Left ventricle myocardium inferior (tissue), 1 donor: ENCODE results near the gene MCRIP1. TPM values are rescaled to one million over a fixed set of nuclear protein-coding genes. Genes with fewer than 3 reads are reported as not detected.

Experiments used
- DNase-seq: peaks from one replicate; pipeline ENCODE4 v3.0.0-alpha.2; 2020
- H3K27ac ChIP-seq: fragments of 200-600 bp; replicated peaks from 2 replicates; pipeline ENCODE4 v1.8.0; 2021
- H3K27me3 ChIP-seq: fragments of 200-600 bp; 2 replicates; pipeline ENCODE4 v1.8.0; 2021; ENCODE audit warnings: low read depth
- H3K36me3 ChIP-seq: fragments of 200-600 bp; 2 replicates; pipeline ENCODE4 v1.8.0; 2021
- H3K4me1 ChIP-seq: fragments of 200-600 bp; 2 replicates; pipeline ENCODE4 v1.8.0; 2021
- H3K4me3 ChIP-seq: fragments of 200-600 bp; 2 replicates; pipeline ENCODE4 v1.8.0; 2021; ENCODE audit warnings: mild to moderate bottlenecking, moderate library complexity
- H3K9me3 ChIP-seq: fragments of 200-600 bp; replicated peaks from 2 replicates; pipeline ENCODE4 v1.8.0; 2021
- CTCF ChIP-seq: fragments of 200-600 bp; IDR thresholded peaks from 2 replicates; pipeline ENCODE4 v1.8.0; 2021; ENCODE audit warnings: antibody characterized with exemption, mild to moderate bottlenecking, borderline replicate concordance
- intact Hi-C: fragments of 100-400 bp; cut with micrococcal nuclease; formaldehyde crosslinking; loops from one replicate; pipeline ENCODE4 v1.11.0; 2022
- total RNA-seq: library from RNA; stranded (reverse); fragmentation: NEBNext Ultra II Directional; extraction: Animal tissue kit (Norgen Biotek cat#: 25700); gene quantifications from one replicate; pipeline ENCODE4 v1.2.1, GENCODE V29; 2021
- donor health status: DM: no; HTN: yes; CAD: no; lungs with severe emphysema.

The MCRIP1 gene
- total RNA-seq, 1 donor from 2014 or later, result 110 TPM

DNA sequence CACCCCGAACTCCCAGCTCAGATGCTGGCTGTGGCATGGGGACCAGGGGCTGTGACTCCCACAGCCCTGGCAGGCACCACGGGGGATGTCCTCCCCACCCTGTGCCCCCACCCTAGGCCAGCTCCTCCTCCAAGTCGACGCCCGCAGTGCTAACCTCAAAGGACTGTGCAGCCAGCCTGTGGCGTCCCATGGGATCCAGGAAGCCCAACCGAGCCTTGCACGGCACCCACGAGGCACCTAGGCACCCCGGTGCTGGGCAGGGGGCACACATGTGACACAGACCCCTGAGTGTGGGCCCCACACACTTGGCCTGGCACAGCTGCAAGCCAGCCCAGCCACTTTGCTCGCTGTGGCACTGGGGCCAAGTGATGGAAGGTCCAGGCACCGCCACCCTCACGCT, 25.3 kb downstream of the MCRIP1 start:
- no peak overlapping the region for H3K27ac ChIP-seq
- peaks cover 17% of the 10 kb centered on the region for H3K4me1 ChIP-seq
- no peak overlapping the region for H3K4me3 ChIP-seq
- TF ChIP-seq CTCF, result no peak
- no peaks in the 10 kb centered on the region for H3K9me3 ChIP-seq
- no peak for DNase-seq
- peaks cover 95% of the 10 kb centered on the region for H3K27me3 ChIP-seq
- intact Hi-C loops, result no loop called here
- H3K36me3 ChIP-seq, result no peaks in the 10 kb centered on the region

- Histone ChIP-seq H3K27ac (no peak overlapping the region), H3K4me1 (peaks cover 17% of the 10 kb centered on the region), H3K4me3 (no peak overlapping the region), H3K36me3 (no peaks in the 10 kb centered on the region), H3K9me3 (no peaks in the 10 kb centered on the region), H3K27me3 (peaks cover 95% of the 10 kb centered on the region)
- TF ChIP-seq CTCF, result no peak
- no peak for DNase-seq
- intact Hi-C loops, result no loop called here
Observed at GRCh38 chr17:81807210-81807719, 25.8 kb downstream of the MCRIP1 start.

DNA sequence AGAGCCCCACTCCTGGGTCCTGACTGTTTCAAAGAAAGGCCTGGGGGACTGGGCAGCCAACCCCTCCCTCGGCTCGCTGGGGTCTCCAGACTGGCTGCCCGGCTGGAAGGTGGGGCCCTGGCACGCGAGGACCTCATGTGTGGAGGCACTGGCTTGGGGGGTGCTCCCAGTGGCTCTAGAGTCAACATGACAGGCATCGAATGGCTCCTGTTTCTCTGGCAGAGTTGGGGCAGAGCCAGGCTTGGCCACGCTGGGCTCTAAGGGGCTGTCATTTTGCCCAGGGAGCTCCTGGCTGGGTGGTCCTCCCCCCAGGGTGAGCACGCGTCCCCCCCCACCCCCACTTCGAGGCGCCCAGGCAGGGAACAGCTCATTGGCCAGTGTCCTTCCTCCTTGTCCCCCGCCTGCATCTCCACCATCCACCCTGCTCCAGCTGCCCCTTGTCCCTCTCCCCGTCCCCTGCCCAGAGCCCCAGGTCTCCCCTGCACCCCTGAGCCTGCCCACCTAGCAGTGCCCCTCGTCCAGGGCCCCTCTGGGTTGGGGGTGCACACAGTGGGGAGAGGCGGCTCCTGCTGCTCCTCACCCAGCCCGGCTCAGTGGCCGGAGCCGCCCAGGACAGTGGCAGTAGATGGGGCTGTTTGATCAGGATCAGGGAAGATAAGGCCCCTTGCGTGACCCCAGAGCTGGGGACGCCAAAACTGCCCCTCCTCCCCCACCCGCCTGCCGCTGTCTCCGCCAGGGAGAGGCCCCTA, 26.5 kb downstream of the MCRIP1 start:
- H3K4me3 ChIP-seq, result no peak overlapping the region
- no peak for DNase-seq
- no peak overlapping the region for H3K27ac ChIP-seq
- no peak for TF ChIP-seq CTCF
- no peaks in the 10 kb centered on the region for H3K9me3 ChIP-seq
- intact Hi-C loops, result no loop called here
- H3K27me3 ChIP-seq, result peaks cover 95% of the 10 kb centered on the region
- H3K36me3 ChIP-seq, result no peaks in the 10 kb centered on the region
- H3K4me1 ChIP-seq, result peaks cover 17% of the 10 kb centered on the region

DNA sequence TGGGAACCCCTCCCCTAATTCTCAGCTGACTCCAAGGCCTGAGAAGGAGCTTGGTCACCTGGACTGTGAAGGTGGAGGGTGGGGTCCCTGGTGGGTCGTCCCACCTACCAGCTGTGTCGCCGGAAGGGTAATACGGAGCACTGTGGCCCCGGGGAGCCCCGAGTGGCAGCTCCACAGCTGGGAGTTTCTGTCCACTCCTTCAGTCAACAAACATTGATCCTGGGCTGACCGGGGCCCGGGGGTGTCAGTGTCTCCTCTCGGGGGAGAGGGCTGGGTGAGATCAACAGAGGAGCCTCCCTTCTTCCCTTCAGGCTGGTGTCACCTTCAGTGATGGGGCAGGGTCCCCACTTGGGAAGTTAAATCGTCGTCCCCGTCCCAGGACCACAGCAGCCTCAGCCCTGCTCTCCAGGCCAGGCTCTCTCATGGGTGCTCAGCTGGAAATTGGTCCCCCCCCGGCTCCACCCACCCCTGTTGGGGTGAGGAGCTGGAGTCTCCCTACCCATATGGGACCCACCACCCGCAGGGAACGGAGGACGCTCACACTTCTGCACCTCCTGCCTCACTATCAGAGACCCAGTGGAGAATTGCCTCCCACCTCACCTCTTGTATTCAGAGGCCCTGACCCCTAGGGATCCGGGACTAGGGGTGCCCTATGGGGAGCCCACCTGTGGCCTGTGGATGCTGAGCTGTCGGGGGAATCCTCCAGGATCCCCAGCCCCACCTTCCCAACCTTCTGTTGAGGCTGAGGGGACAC, 27.2 kb downstream of the MCRIP1 start:
- H3K27me3 ChIP-seq, result peaks cover 95% of the 10 kb centered on the region
- intact Hi-C loops, result no loop called here
- H3K4me3 ChIP-seq, result no peak overlapping the region
- no peak for TF ChIP-seq CTCF
- no peak overlapping the region for H3K27ac ChIP-seq
- DNase-seq, result no peak
- peaks cover 17% of the 10 kb centered on the region for H3K4me1 ChIP-seq
- no peaks in the 10 kb centered on the region for H3K9me3 ChIP-seq
- no peaks in the 10 kb centered on the region for H3K36me3 ChIP-seq

DNA sequence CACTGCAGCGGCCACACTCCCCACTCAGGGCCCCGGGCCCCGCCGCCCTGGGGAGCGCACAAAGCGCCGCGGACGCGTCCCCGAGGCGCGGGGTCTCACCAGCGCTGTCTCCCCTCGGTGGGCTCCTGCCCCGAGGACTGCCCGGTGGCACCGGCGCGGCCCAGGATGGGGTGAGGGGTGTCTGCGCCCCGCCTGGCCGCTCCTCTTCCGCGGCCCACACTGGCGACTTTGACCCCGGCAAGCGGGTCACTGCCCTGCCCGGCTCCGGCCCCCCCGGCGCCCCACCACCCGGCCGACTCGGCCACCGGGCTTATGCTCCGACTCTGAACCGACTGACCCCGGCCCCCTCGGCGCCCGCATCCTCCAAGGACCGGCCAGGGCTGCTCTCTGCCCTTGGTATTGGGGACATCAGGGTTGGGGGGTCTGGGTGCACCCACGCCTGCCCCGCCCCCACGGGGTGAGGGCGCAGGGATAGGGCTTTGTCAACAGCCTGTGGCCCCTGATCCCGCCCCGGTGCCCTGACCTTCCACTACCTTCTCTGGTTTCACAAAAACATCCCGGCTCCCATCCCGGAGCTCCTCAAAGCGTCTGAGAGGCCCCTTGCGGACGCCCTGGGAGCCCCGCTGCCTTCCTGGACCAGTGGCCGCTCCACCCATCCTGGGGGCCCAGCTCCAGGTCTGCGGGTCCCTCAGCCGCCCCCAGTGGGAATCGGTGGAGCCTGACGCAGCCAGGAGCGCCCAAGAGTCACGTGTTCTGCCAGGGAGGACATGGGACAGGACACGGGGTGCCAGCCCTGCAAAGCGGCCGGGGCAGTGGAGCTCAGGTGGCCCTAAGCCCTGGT, 28.3 kb downstream of the MCRIP1 start:
- no peaks in the 10 kb centered on the region for H3K36me3 ChIP-seq
- no peak overlapping the region for H3K27ac ChIP-seq
- intact Hi-C loops, result no loop called here
- no peak for DNase-seq
- H3K27me3 ChIP-seq, result peaks cover 95% of the 10 kb centered on the region
- peaks cover 17% of the 10 kb centered on the region for H3K4me1 ChIP-seq
- no peaks in the 10 kb centered on the region for H3K9me3 ChIP-seq
- TF ChIP-seq CTCF, result no peak
- peak overlapping the region; percentile 38 for H3K4me3 ChIP-seq
